Hepatocyte (in vitro differentiated cells): Measurements from ENCODE around the gene AGBL1.
"Not testable (repeated sequence)": the region's sequence is repeated elsewhere in the genome, so short reads cannot be mapped to it uniquely, and the experiment has no call there.

Experiments used
- EZH2phosphoT487 ChIP-seq: fragments of 200-600 bp; sonication (generic); IDR thresholded peaks from one replicate; pipeline ENCODE4 v1.6.1; 2018; ENCODE audit warnings: antibody characterized with exemption, mild to moderate bottlenecking, low read depth, moderate library complexity; ENCODE audit not compliant: unreplicated experiment, severe bottlenecking
- TF ChIP-seq, protein P1 (sequence below): fragments of 200-600 bp; sonication (generic); IDR thresholded peaks from 2 replicates; pipeline ENCODE4 v1.5.1; 2016; ENCODE audit warnings: antibody characterized with exemption, mild to moderate bottlenecking; ENCODE audit not compliant: poor library complexity

DNA sequence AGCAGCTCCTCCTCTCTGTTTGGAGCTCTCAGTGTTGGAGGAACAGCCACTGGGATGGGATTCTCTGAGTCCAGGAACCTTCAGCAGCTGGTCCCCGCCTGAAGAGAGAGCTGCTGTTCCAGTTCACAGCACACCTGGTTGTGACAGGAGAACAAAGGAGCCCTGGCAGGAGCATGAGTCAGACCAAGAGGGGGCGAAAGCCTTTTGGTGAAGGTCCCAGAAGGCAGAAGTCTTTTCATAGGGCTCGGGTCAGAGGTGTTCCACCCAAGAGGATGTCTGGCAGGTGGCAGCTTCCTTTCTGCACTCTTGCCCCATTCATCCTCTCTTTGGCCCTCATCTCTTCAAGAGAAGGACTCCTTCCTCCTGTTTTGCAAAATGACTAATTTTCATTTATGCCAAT is 799.2 kb downstream of the AGBL1 start:
- TF ChIP-seq, protein P1, sequence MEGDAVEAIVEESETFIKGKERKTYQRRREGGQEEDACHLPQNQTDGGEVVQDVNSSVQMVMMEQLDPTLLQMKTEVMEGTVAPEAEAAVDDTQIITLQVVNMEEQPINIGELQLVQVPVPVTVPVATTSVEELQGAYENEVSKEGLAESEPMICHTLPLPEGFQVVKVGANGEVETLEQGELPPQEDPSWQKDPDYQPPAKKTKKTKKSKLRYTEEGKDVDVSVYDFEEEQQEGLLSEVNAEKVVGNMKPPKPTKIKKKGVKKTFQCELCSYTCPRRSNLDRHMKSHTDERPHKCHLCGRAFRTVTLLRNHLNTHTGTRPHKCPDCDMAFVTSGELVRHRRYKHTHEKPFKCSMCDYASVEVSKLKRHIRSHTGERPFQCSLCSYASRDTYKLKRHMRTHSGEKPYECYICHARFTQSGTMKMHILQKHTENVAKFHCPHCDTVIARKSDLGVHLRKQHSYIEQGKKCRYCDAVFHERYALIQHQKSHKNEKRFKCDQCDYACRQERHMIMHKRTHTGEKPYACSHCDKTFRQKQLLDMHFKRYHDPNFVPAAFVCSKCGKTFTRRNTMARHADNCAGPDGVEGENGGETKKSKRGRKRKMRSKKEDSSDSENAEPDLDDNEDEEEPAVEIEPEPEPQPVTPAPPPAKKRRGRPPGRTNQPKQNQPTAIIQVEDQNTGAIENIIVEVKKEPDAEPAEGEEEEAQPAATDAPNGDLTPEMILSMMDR: not testable (repeated sequence)
- not testable (repeated sequence) for TF ChIP-seq EZH2phosphoT487
